HCT116 (cell line): Measurements from ENCODE around the gene CTNND2. TPM values are rescaled to one million over a fixed set of nuclear protein-coding genes. Genes with fewer than 3 reads are reported as not detected.
"Not testable (repeated sequence)": the region's sequence is repeated elsewhere in the genome, so short reads cannot be mapped to it uniquely, and the experiment has no call there.

ENCODE experiments used
- ATAC-seq: fragments of 200-7000 bp; cut with Tn5 transposase; 2 replicates; pipeline ENCODE4 v1.9.1; 2020; ENCODE audit warnings: mild to moderate bottlenecking, moderate library complexity
- BruUV-seq: library from RNA; stranded (reverse); fragments of 400-500 nt; replicated peaks from 2 replicates; lab custom pipeline; 2021; lab: Mats Ljungman, UMichigan
- CTCF ChIA-PET: fragments of 300-600 bp; sonication (Branson Sonifier 250); formaldehyde crosslinking; loops from one replicate; lab custom pipeline; 2021; ENCODE audit warnings: antibody characterized with exemption; lab: Charles Lee
- POLR2A ChIA-PET: fragments of 300-600, 350-600 bp; sonication (Branson Sonifier 250); formaldehyde crosslinking; loops from one replicate; lab custom pipeline; 2021; ENCODE audit warnings: antibody characterized with exemption; lab: Charles Lee
- RAD21 ChIA-PET, 2 experiments: fragments of 300-600 bp; sonication (Branson Sonifier 250); formaldehyde crosslinking; loops; one replicate each; lab custom pipeline; 2023; ENCODE audit warnings: low total read pairs in 2 of 2; ENCODE audit not compliant: uncharacterized antibody in 2 of 2, unreplicated experiment in 2 of 2, low non-redundant PET in 1 of 2; lab: Charles Lee
- DNase-seq: peaks from one replicate; pipeline ENCODE4 v3.0.0-alpha.2; 2010; ENCODE audit warnings: low read depth, low spot score
- H2AFZ ChIP-seq: fragments of 200-600 bp; shearing (Covaris generic), sonication (generic); 2 replicates; pipeline ENCODE4 v1.6.1; 2017; ENCODE audit warnings: low read depth, mixed run types, mixed read lengths, antibody characterized with exemption, low read length; ENCODE audit not compliant: poor library complexity, severe bottlenecking
- H3K27ac ChIP-seq: 2 replicates; pipeline ENCODE4 v1.5.1; 2012; ENCODE audit warnings: low read depth, low read length
- H3K27me3 ChIP-seq: fragments of 200-600 bp; sonication (generic); 2 replicates; pipeline ENCODE4 v1.6.1; 2016; ENCODE audit warnings: mixed run types, low read length, mixed read lengths; ENCODE audit not compliant: insufficient read depth
- H3K36me3 ChIP-seq, 2 experiments: fragments of 200-500 bp in 1 of 2; fragments of 200-600 bp in 1 of 2; sonication (Bioruptor generic) in 1 of 2; sonication (generic) in 1 of 2; 2 replicates each; pipeline versions ENCODE4 v1.5.1 to v1.6.1; 2014 to 2016; ENCODE audit warnings: low read length in 2 of 2, inconsistent platforms in 1 of 2, mixed read lengths in 1 of 2, mixed run types in 1 of 2; ENCODE audit not compliant: insufficient read depth in 2 of 2, control insufficient read depth in 1 of 2
- H3K4me1 ChIP-seq, 2 experiments: fragments of 200-600 bp in 1 of 2; sonication (generic) in 1 of 2; 2 replicates each; pipeline versions ENCODE4 v1.5.1 to v1.6.1; 2012 to 2017; ENCODE audit warnings: low read length in 2 of 2, inconsistent platforms in 1 of 2, mild to moderate bottlenecking in 1 of 2, mixed read lengths in 1 of 2, mixed run types in 1 of 2, moderate library complexity in 1 of 2; ENCODE audit not compliant: insufficient read depth in 2 of 2, control insufficient read depth in 1 of 2
- H3K4me2 ChIP-seq: fragments of 200-600 bp; sonication (generic); 2 replicates; pipeline ENCODE4 v1.6.1; 2017; ENCODE audit warnings: mixed run types, low read length, mixed read lengths
- H3K4me3 ChIP-seq, 2 experiments: fragments of 200-600 bp in 1 of 2; sonication (generic) in 1 of 2; replicated peaks in 1 of 2; 2 replicates each; pipeline ENCODE4 v1.5.1; 2011 to 2016; ENCODE audit warnings: low read length in 2 of 2, control low read depth in 1 of 2, low read depth in 1 of 2, mild to moderate bottlenecking in 1 of 2, mixed read lengths in 1 of 2, mixed run types in 1 of 2
- H3K79me2 ChIP-seq: fragments of 200-600 bp; sonication (generic); 2 replicates; pipeline ENCODE4 v1.6.1; 2017; ENCODE audit warnings: mild to moderate bottlenecking, mixed run types, low read length, moderate library complexity, mixed read lengths; ENCODE audit not compliant: insufficient read depth
- H3K9ac ChIP-seq: fragments of 200-600 bp; sonication (generic); 2 replicates; pipeline ENCODE4 v1.6.1; 2016; ENCODE audit warnings: low read length, mixed read lengths
- H3K9me2 ChIP-seq: fragments of 200-600 bp; sonication (generic), shearing (Covaris generic); 2 replicates; pipeline ENCODE4 v1.6.1; 2017; ENCODE audit warnings: mixed run types, mild to moderate bottlenecking, moderate library complexity; ENCODE audit not compliant: insufficient read depth
- H3K9me3 ChIP-seq, 2 experiments: fragments of 200-500 bp in 1 of 2; fragments of 200-600 bp in 1 of 2; sonication (Bioruptor generic) in 1 of 2; sonication (generic) in 1 of 2; 2 replicates each; pipeline ENCODE4 v1.6.1; 2014 to 2017; ENCODE audit warnings: low read length in 2 of 2, mixed read lengths in 2 of 2, inconsistent platforms in 1 of 2, low read depth in 1 of 2, mild to moderate bottlenecking in 1 of 2, mixed run types in 1 of 2, moderate library complexity in 1 of 2; ENCODE audit not compliant: control insufficient read depth in 1 of 2, insufficient read depth in 1 of 2
- H4K20me1 ChIP-seq: fragments of 200-600 bp; sonication (generic), shearing (Covaris generic); 2 replicates; pipeline ENCODE4 v1.6.1; 2017; ENCODE audit warnings: mixed run types, mild to moderate bottlenecking, moderate library complexity; ENCODE audit not compliant: insufficient read depth
- EZH2 ChIP-seq: fragments of 200-600 bp; sonication (generic); IDR thresholded peaks from 2 replicates; pipeline ENCODE4 v1.6.1; 2017; ENCODE audit warnings: antibody characterized with exemption, mixed run types
- YY1 ChIP-seq: IDR thresholded peaks from 2 replicates; pipeline ENCODE4 v1.6.1; 2011; ENCODE audit warnings: low read length, low read depth, moderate library complexity, mild to moderate bottlenecking; ENCODE audit not compliant: insufficient replicate concordance; ENCODE audit errors: extremely low read depth
- ZNF274 ChIP-seq: fragments of 200-500 bp; sonication (Bioruptor generic); IDR thresholded peaks from 2 replicates; pipeline ENCODE4 v1.6.1; 2014; ENCODE audit warnings: mild to moderate bottlenecking, low read depth, low read length, inconsistent platforms
- intact Hi-C: fragments of 100-400 bp; cut with micrococcal nuclease; formaldehyde crosslinking; loops from 2 replicates; pipeline ENCODE4 v1.10.0; 2022
- total RNA-seq: library from RNA; stranded (reverse); gene quantifications from one replicate; pipeline ENCODE4 v1.2.1, GENCODE V29; 2021; ENCODE audit not compliant: unreplicated experiment
- TF ChIP-seq, protein P1 (sequence below): IDR thresholded peaks from 2 replicates; pipeline ENCODE4 v1.6.1; 2012; ENCODE audit warnings: low read depth

Gene CTNND2
- total RNA-seq, 1 experiment from 2014 or later = not detected

GRCh38 chr5:11319836-11320580 lies 584.2 kb downstream of the CTNND2 start:
- Histone ChIP-seq H3K9ac (no peak overlapping the region), H3K9me2 (no peaks in the 10 kb centered on the region), H2AFZ (no peak overlapping the region), H3K36me3 (no peaks in the 10 kb centered on the region), H3K27me3 (no peaks in the 10 kb centered on the region), H3K79me2 (no peaks in the 10 kb centered on the region), H3K27ac (no peak overlapping the region), H4K20me1 (no peaks in the 10 kb centered on the region; the same call in 1 of the 2 replicates), H3K4me2 (no peak overlapping the region), H3K4me1 (no peaks in the 10 kb centered on the region), H3K9me3 (peaks cover 0 to 5% of the 10 kb centered on the region in 2 experiments; a peak in 1 of 4 replicates), H3K4me3 (no peak overlapping the region)
- intact Hi-C loops = no loop called here
- BruUV-seq = no TSS peak
- no peak for DNase-seq
- CTCF ChIA-PET = no interaction called here
- RAD21 ChIA-PET = no interaction called here
- POLR2A ChIA-PET = no interaction called here
- no peak for ATAC-seq
- TF ChIP-seq EZH2 = no peak
- TF ChIP-seq YY1 = no peak
- TF ChIP-seq, protein P1, sequence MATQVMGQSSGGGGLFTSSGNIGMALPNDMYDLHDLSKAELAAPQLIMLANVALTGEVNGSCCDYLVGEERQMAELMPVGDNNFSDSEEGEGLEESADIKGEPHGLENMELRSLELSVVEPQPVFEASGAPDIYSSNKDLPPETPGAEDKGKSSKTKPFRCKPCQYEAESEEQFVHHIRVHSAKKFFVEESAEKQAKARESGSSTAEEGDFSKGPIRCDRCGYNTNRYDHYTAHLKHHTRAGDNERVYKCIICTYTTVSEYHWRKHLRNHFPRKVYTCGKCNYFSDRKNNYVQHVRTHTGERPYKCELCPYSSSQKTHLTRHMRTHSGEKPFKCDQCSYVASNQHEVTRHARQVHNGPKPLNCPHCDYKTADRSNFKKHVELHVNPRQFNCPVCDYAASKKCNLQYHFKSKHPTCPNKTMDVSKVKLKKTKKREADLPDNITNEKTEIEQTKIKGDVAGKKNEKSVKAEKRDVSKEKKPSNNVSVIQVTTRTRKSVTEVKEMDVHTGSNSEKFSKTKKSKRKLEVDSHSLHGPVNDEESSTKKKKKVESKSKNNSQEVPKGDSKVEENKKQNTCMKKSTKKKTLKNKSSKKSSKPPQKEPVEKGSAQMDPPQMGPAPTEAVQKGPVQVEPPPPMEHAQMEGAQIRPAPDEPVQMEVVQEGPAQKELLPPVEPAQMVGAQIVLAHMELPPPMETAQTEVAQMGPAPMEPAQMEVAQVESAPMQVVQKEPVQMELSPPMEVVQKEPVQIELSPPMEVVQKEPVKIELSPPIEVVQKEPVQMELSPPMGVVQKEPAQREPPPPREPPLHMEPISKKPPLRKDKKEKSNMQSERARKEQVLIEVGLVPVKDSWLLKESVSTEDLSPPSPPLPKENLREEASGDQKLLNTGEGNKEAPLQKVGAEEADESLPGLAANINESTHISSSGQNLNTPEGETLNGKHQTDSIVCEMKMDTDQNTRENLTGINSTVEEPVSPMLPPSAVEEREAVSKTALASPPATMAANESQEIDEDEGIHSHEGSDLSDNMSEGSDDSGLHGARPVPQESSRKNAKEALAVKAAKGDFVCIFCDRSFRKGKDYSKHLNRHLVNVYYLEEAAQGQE = no peak
- TF ChIP-seq ZNF274 = no peak

GRCh38 chr5:11313694-11314093 lies 590.6 kb downstream of the CTNND2 start:
- H3K79me2 ChIP-seq, H3K4me2 ChIP-seq, H4K20me1 ChIP-seq, H2AFZ ChIP-seq, BruUV-seq, RAD21 ChIA-PET, DNase-seq, ATAC-seq, H3K27ac ChIP-seq, H3K27me3 ChIP-seq, POLR2A ChIA-PET, H3K9me3 ChIP-seq, H3K36me3 ChIP-seq, H3K9me2 ChIP-seq, H3K4me3 ChIP-seq, H3K4me1 ChIP-seq, H3K9ac ChIP-seq, intact Hi-C loops, CTCF ChIA-PET: not testable (repeated sequence)
